Esophagus muscularis mucosa (tissue), 4 donors: ENCODE results near the gene EIF2S2. TPM values are rescaled to one million over a fixed set of nuclear protein-coding genes. Genes with fewer than 3 reads are reported as not detected.

Experiments used
- DNase-seq: peaks from one replicate; pipeline ENCODE4 v3.0.0-alpha.2; 2017; ENCODE audit errors: extremely low spot score
- H3K27ac ChIP-seq, 4 donors: fragments of 200-600 bp; sonication (generic); replicated peaks in 1 of 4; 1 replicate in 3 of 4; 2 replicates in 1 of 4; pipeline ENCODE4 v1.5.1; 2016 to 2019; ENCODE audit warnings: mild to moderate bottlenecking in 1 of 4
- H3K27me3 ChIP-seq, 4 donors: fragments of 200-600 bp; sonication (generic); one replicate each; pipeline versions ENCODE4 v1.5.1 to v1.6.0; 2016 to 2019
- H3K36me3 ChIP-seq, 4 donors: fragments of 200-600 bp; sonication (generic); one replicate each; pipeline ENCODE4 v1.5.1; 2016 to 2019
- H3K4me1 ChIP-seq, 4 donors: fragments of 200-600 bp; sonication (generic); one replicate each; pipeline ENCODE4 v1.5.1; 2016 to 2019
- H3K4me3 ChIP-seq, 4 donors: fragments of 200-600 bp; sonication (generic); 1 replicate in 2 of 4; 2 replicates in 2 of 4; pipeline ENCODE4 v1.5.1; 2016 to 2019; ENCODE audit warnings: mild to moderate bottlenecking in 4 of 4, moderate library complexity in 1 of 4
- H3K9me3 ChIP-seq, 4 donors: fragments of 200-600 bp; sonication (generic); 1 replicate in 3 of 4; 2 replicates in 1 of 4; pipeline ENCODE4 v1.5.1; 2016 to 2019
- CTCF ChIP-seq, 3 experiments: fragments of 200-600 bp in 2 of 3; fragments of 450-650 bp in 1 of 3; sonication (generic) in 2 of 3; IDR thresholded peaks; one replicate each; pipeline ENCODE4 v1.5.1; 2017 to 2019; ENCODE audit warnings: antibody characterized with exemption in 3 of 3, mild to moderate bottlenecking in 2 of 3, moderate library complexity in 1 of 3
- EP300 ChIP-seq: sonication (generic); formaldehyde crosslinking; IDR thresholded peaks from one replicate; pipeline ENCODE4 v1.6.1; 2017; ENCODE audit warnings: antibody characterized with exemption
- POLR2A ChIP-seq: fragments of 450-650 bp; IDR thresholded peaks from one replicate; pipeline ENCODE4 v1.6.1; 2017; ENCODE audit warnings: antibody characterized with exemption, moderate library complexity, mild to moderate bottlenecking, low read depth
- POLR2AphosphoS5 ChIP-seq, 2 donors: sonication (generic); formaldehyde crosslinking; IDR thresholded peaks; one replicate each; pipeline ENCODE4 v1.6.1; 2017; ENCODE audit warnings: antibody characterized with exemption in 2 of 2
- WGBS: methylation state at CpG from one replicate; pipeline ENCODE4 v1.1.5; 2018; 5-methylcytosine and 5-hydroxymethylcytosine counted together
- intact Hi-C: fragments of 100-400 bp; cut with DNase I; formaldehyde crosslinking; loops from one replicate; pipeline ENCODE4 v1.15.1; 2023
- total RNA-seq, 4 donors: library from RNA; depleted of rRNA; stranded (reverse); fragments of >200 nt; gene quantifications; one replicate each; pipeline versions ENCODE4 v1.1.0 to v1.2.1, GENCODE V29; 2016

The EIF2S2 gene
- total RNA-seq, 4 donors from 2014 or later, result 48.6 to 64.2 (median 58.7) TPM

- Histone ChIP-seq H3K9me3 (no peaks in the 10 kb centered on the region), H3K4me1 (peaks cover 21 to 62% (median 50%) of the 10 kb centered on the region in 4 donors), H3K27me3 (no peaks in the 10 kb centered on the region), H3K27ac (no peak overlapping the region), H3K4me3 (no peak overlapping the region), H3K36me3 (no peaks in the 10 kb centered on the region)
- TF ChIP-seq POLR2A (no peak), CTCF (IDR thresholded peaks at IDR 0.05) (no peak), EP300 (no peak), POLR2AphosphoS5 (IDR thresholded peaks at IDR 0.05) (no peak)
- intact Hi-C loops, result no loop called here
- DNase-seq, result no peak
- 95% methylated on average over 3 of the region's 3 CpGs for WGBS
Observed at GRCh38 chr20:34064286-34064685, 47.8 kb downstream of the EIF2S2 start.

- Histone ChIP-seq H3K4me1 (peaks cover 13 to 64% (median 43%) of the 10 kb centered on the region in 4 donors), H3K4me3 (no peak overlapping the region), H3K27ac (no peak overlapping the region), H3K27me3 (no peaks in the 10 kb centered on the region), H3K36me3 (no peaks in the 10 kb centered on the region), H3K9me3 (no peaks in the 10 kb centered on the region)
- 82% methylated on average over 5 of the region's 5 CpGs for WGBS
- intact Hi-C loops, result no loop called here
- TF ChIP-seq POLR2AphosphoS5 (IDR thresholded peaks at IDR 0.05), result no peak
- no peak for DNase-seq
Observed at GRCh38 chr20:34062570-34063482, 49.2 kb downstream of the EIF2S2 start.

GRCh38 chr20:34061695-34062094, 50.3 kb downstream of the EIF2S2 start:
- peaks cover 13 to 66% (median 43%) of the 10 kb centered on the region in 4 donors for H3K4me1 ChIP-seq
- intact Hi-C loops, result no loop called here
- DNase-seq, result no peak

GRCh38 chr20:34060970-34061369, 51.1 kb downstream of the EIF2S2 start:
- peaks cover 12 to 61% (median 38%) of the 10 kb centered on the region in 4 donors for H3K4me1 ChIP-seq

More at GRCh38 chr20:34061695-34062094, 50.3 kb downstream of the EIF2S2 start:
- no peak overlapping the region for H3K27ac ChIP-seq
- no peaks in the 10 kb centered on the region for H3K9me3 ChIP-seq
- H3K36me3 ChIP-seq, result no peaks in the 10 kb centered on the region
- no peaks in the 10 kb centered on the region for H3K27me3 ChIP-seq
- TF ChIP-seq CTCF (IDR thresholded peaks at IDR 0.05), result no peak
- TF ChIP-seq EP300, result no peak
- no peak for TF ChIP-seq POLR2A
- TF ChIP-seq POLR2AphosphoS5 (IDR thresholded peaks at IDR 0.05), result no peak
- H3K4me3 ChIP-seq, result no peak overlapping the region

More at GRCh38 chr20:34060970-34061369, 51.1 kb downstream of the EIF2S2 start:
- Histone ChIP-seq H3K36me3 (no peaks in the 10 kb centered on the region), H3K9me3 (no peaks in the 10 kb centered on the region), H3K27me3 (no peaks in the 10 kb centered on the region), H3K27ac (no peak overlapping the region), H3K4me3 (no peak overlapping the region)
- intact Hi-C loops, result no loop called here
- TF ChIP-seq EP300 (no peak), POLR2A (no peak), CTCF (IDR thresholded peaks at IDR 0.05) (no peak), POLR2AphosphoS5 (IDR thresholded peaks at IDR 0.05) (no peak)
- WGBS, result 80% methylated on average over 1 of the region's 1 CpG
- no peak for DNase-seq
